Uterus (tissue), 4 donors: ENCODE data around the gene ADAM10. TPM values are rescaled to one million over a fixed set of nuclear protein-coding genes. Genes with fewer than 3 reads are reported as not detected.

Source experiments
- DNase-seq, 2 donors: peaks; one replicate each; pipeline ENCODE4 v3.0.0-alpha.2; 2019 to 2020
- H3K27ac ChIP-seq, 2 donors: fragments of 200-600 bp; sonication (generic); 1 replicate in 1 of 2; 2 replicates in 1 of 2; pipeline ENCODE4 v1.5.1; 2016 to 2018
- H3K27me3 ChIP-seq, 2 donors: fragments of 200-600 bp; sonication (generic); one replicate each; pipeline ENCODE4 v1.5.1; 2018 to 2019; ENCODE audit warnings: control low read depth in 1 of 2
- H3K36me3 ChIP-seq, 2 donors: fragments of 200-600 bp; sonication (generic); one replicate each; pipeline ENCODE4 v1.5.1; 2019; ENCODE audit warnings: control low read depth in 1 of 2
- H3K4me1 ChIP-seq, 2 donors: fragments of 200-600 bp; sonication (generic); one replicate each; pipeline ENCODE4 v1.5.1; 2018 to 2019; ENCODE audit warnings: control low read depth in 1 of 2
- H3K4me3 ChIP-seq, 2 donors: fragments of 200-600 bp; sonication (generic); 1 replicate in 1 of 2; 2 replicates in 1 of 2; pipeline ENCODE4 v1.5.1; 2018 to 2019; ENCODE audit warnings: mild to moderate bottlenecking in 1 of 2
- H3K9me3 ChIP-seq, 2 donors: fragments of 200-600 bp; sonication (generic); one replicate each; pipeline ENCODE4 v1.5.1; 2019; ENCODE audit warnings: control low read depth in 1 of 2
- CTCF ChIP-seq, 4 experiments: fragments of 200-600 bp in 2 of 4; fragments of 450-650 bp in 2 of 4; sonication (generic) in 2 of 4; IDR thresholded peaks; one replicate each; pipeline ENCODE4 v1.5.1; 2016 to 2019; ENCODE audit warnings: antibody characterized with exemption in 4 of 4, mild to moderate bottlenecking in 2 of 4, moderate library complexity in 1 of 4
- POLR2A ChIP-seq, 2 donors: fragments of 450-650 bp; IDR thresholded peaks; one replicate each; pipeline ENCODE4 v1.6.1; 2016; ENCODE audit warnings: antibody characterized with exemption in 2 of 2, mild to moderate bottlenecking in 1 of 2, moderate library complexity in 1 of 2
- intact Hi-C: fragments of 100-400 bp; cut with DNase I; formaldehyde crosslinking; loops from one replicate; pipeline ENCODE4 v1.15.1; 2023; ENCODE audit warnings: low total_unique reads
- total RNA-seq, 4 donors: library from RNA; depleted of rRNA in 3 of 4; stranded (reverse); fragments of >200 nt in 3 of 4; gene quantifications; one replicate each; pipeline versions ENCODE4 v1.1.0 to v1.2.4, GENCODE V29; 2014 to 2023
- donor health status: DM: yes; HTN: yes; CAD: no.

The ADAM10 gene
- total RNA-seq, 4 donors from 2014 or later: 41.8 to 208 (median 110) TPM

- no peak for DNase-seq
- no peak for TF ChIP-seq POLR2A (IDR thresholded peaks at IDR 0.05)
- TF ChIP-seq CTCF (IDR thresholded peaks at IDR 0.05): no peak
- H3K4me3 ChIP-seq: no peak overlapping the region
- no peaks in the 10 kb centered on the region for H3K9me3 ChIP-seq
- H3K27ac ChIP-seq: no peak overlapping the region
- no peaks in the 10 kb centered on the region for H3K4me1 ChIP-seq
- H3K36me3 ChIP-seq: no peaks in the 10 kb centered on the region
- intact Hi-C loops: no loop called here
- no peaks in the 10 kb centered on the region for H3K27me3 ChIP-seq
Observed at GRCh38 chr15:58684036-58684710, 65.3 kb downstream of the ADAM10 start.

GRCh38 chr15:58682234-58682633, 67.3 kb downstream of the ADAM10 start:
- TF ChIP-seq POLR2A (IDR thresholded peaks at IDR 0.05) (no peak), CTCF (IDR thresholded peaks at IDR 0.05) (no peak)
- intact Hi-C loops: no loop called here
- H3K27ac ChIP-seq: no peak overlapping the region

GRCh38 chr15:58678683-58679082, 70.8 kb downstream of the ADAM10 start:
- Histone ChIP-seq H3K4me1 (no peaks in the 10 kb centered on the region), H3K36me3 (no peaks in the 10 kb centered on the region), H3K4me3 (no peak overlapping the region), H3K27ac (no peak overlapping the region), H3K9me3 (no peaks in the 10 kb centered on the region), H3K27me3 (no peaks in the 10 kb centered on the region)
- intact Hi-C loops: no loop called here
- DNase-seq: no peak
- TF ChIP-seq CTCF (IDR thresholded peaks at IDR 0.05): no peak
- no peak for TF ChIP-seq POLR2A (IDR thresholded peaks at IDR 0.05)

More at GRCh38 chr15:58682234-58682633, 67.3 kb downstream of the ADAM10 start:
- Histone ChIP-seq H3K4me1 (no peaks in the 10 kb centered on the region), H3K4me3 (no peak overlapping the region), H3K36me3 (no peaks in the 10 kb centered on the region), H3K9me3 (no peaks in the 10 kb centered on the region), H3K27me3 (no peaks in the 10 kb centered on the region)
- no peak for DNase-seq

- no peak for TF ChIP-seq POLR2A (IDR thresholded peaks at IDR 0.05)
- no peak for TF ChIP-seq CTCF (IDR thresholded peaks at IDR 0.05)
- intact Hi-C loops: no loop called here
- no peaks in the 10 kb centered on the region for H3K36me3 ChIP-seq
- H3K27me3 ChIP-seq: no peaks in the 10 kb centered on the region
- no peak for DNase-seq
- no peaks in the 10 kb centered on the region for H3K9me3 ChIP-seq
- H3K27ac ChIP-seq: no peak overlapping the region
- H3K4me1 ChIP-seq: no peaks in the 10 kb centered on the region
- H3K4me3 ChIP-seq: no peak overlapping the region
Observed at GRCh38 chr15:58677426-58677825, 72.1 kb downstream of the ADAM10 start.

GRCh38 chr15:58676766-58677165, 72.7 kb downstream of the ADAM10 start:
- Histone ChIP-seq H3K4me1 (no peaks in the 10 kb centered on the region), H3K9me3 (no peaks in the 10 kb centered on the region), H3K27me3 (no peaks in the 10 kb centered on the region), H3K4me3 (no peak overlapping the region), H3K36me3 (no peaks in the 10 kb centered on the region), H3K27ac (no peak overlapping the region)
- no peak for DNase-seq
- TF ChIP-seq CTCF (IDR thresholded peaks at IDR 0.05) (no peak), POLR2A (IDR thresholded peaks at IDR 0.05) (no peak)
- intact Hi-C loops: no loop called here
